Chondrocyte (in vitro differentiated cells): Measurements from ENCODE around the gene RAD51C. TPM values are rescaled to one million over a fixed set of nuclear protein-coding genes. Genes with fewer than 3 reads are reported as not detected.

Experiments used
- DNase-seq: peaks from one replicate; pipeline ENCODE4 v3.0.0; 2021; ENCODE audit warnings: mixed read lengths, low spot score
- H3K27ac Mint-ChIP-seq: one replicate; pipeline ENCODE4 v1.8.0; 2021; ENCODE audit warnings: mild to moderate bottlenecking, moderate library complexity, mixed read lengths; ENCODE audit not compliant: unreplicated experiment
- H3K27me3 Mint-ChIP-seq: 2 replicates; pipeline ENCODE4 v1.8.0; 2021; ENCODE audit warnings: low read depth, mixed read lengths
- H3K36me3 Mint-ChIP-seq: 2 replicates; pipeline ENCODE4 v1.8.0; 2021; ENCODE audit warnings: low read depth, mixed read lengths
- H3K4me1 Mint-ChIP-seq: 2 replicates; pipeline ENCODE4 v1.8.0; 2021; ENCODE audit warnings: low read depth, mild to moderate bottlenecking, mixed read lengths
- H3K4me3 Mint-ChIP-seq: one replicate; pipeline ENCODE4 v1.8.0; 2021; ENCODE audit warnings: mild to moderate bottlenecking, moderate library complexity, mixed read lengths; ENCODE audit not compliant: unreplicated experiment
- H3K9me3 Mint-ChIP-seq: 2 replicates; pipeline ENCODE4 v1.8.0; 2021; ENCODE audit warnings: low read depth, mixed read lengths
- CTCF ChIP-seq: fragments of 200-600 bp; sonication (generic); IDR thresholded peaks from 2 replicates; pipeline ENCODE4 v1.5.0; 2021; ENCODE audit warnings: antibody characterized with exemption, mild to moderate bottlenecking, moderate library complexity
- total RNA-seq: library from RNA; stranded (reverse); gene quantifications from 3 replicates; pipeline ENCODE4 v1.2.1, GENCODE V29; 2021

RAD51C gene
- total RNA-seq, 1 donor from 2014 or later, result 22.3 TPM

- Mint-ChIP-seq H3K4me3 (no peak overlapping the region), H3K9me3 (no peaks in the 10 kb centered on the region), H3K27me3 (no peaks in the 10 kb centered on the region), H3K27ac (no peak overlapping the region), H3K36me3 (no peaks in the 10 kb centered on the region), H3K4me1 (peaks cover 15% of the 10 kb centered on the region)
- TF ChIP-seq CTCF, result no peak
- no peak for DNase-seq
Observed at GRCh38 chr17:58660621-58661020, 31.8 kb upstream of the RAD51C start.

- no peaks in the 10 kb centered on the region for H3K9me3 Mint-ChIP-seq
- DNase-seq, result no peak
- TF ChIP-seq CTCF, result no peak
- no peak overlapping the region for H3K4me3 Mint-ChIP-seq
- no peaks in the 10 kb centered on the region for H3K27me3 Mint-ChIP-seq
- H3K4me1 Mint-ChIP-seq, result peaks cover 15% of the 10 kb centered on the region
- no peak overlapping the region for H3K27ac Mint-ChIP-seq
- H3K36me3 Mint-ChIP-seq, result no peaks in the 10 kb centered on the region
Observed at GRCh38 chr17:58661499-58661898, 30.9 kb upstream of the RAD51C start.

GRCh38 chr17:58664302-58664701 is 28.1 kb upstream of the RAD51C start:
- peaks cover 2% of the 10 kb centered on the region for H3K27me3 Mint-ChIP-seq
- DNase-seq, result no peak
- no peaks in the 10 kb centered on the region for H3K9me3 Mint-ChIP-seq
- H3K4me3 Mint-ChIP-seq, result no peak overlapping the region
- TF ChIP-seq CTCF, result no peak
- H3K36me3 Mint-ChIP-seq, result no peaks in the 10 kb centered on the region
- no peak overlapping the region for H3K27ac Mint-ChIP-seq
- H3K4me1 Mint-ChIP-seq, result peaks cover 2% of the 10 kb centered on the region

GRCh38 chr17:58665946-58666857 is 26.2 kb upstream of the RAD51C start:
- no peak for TF ChIP-seq CTCF
- no peaks in the 10 kb centered on the region for H3K4me1 Mint-ChIP-seq
- no peak for DNase-seq
- no peak overlapping the region for H3K27ac Mint-ChIP-seq
- H3K4me3 Mint-ChIP-seq, result no peak overlapping the region
- no peaks in the 10 kb centered on the region for H3K36me3 Mint-ChIP-seq
- peaks cover 2% of the 10 kb centered on the region for H3K27me3 Mint-ChIP-seq
- H3K9me3 Mint-ChIP-seq, result no peaks in the 10 kb centered on the region

- DNase-seq, result peak; percentile 53
- H3K36me3 Mint-ChIP-seq, result no peaks in the 10 kb centered on the region
- peaks cover 2% of the 10 kb centered on the region for H3K27me3 Mint-ChIP-seq
- no peak overlapping the region for H3K4me3 Mint-ChIP-seq
- H3K27ac Mint-ChIP-seq, result no peak overlapping the region
- no peaks in the 10 kb centered on the region for H3K9me3 Mint-ChIP-seq
- no peaks in the 10 kb centered on the region for H3K4me1 Mint-ChIP-seq
- no peak for TF ChIP-seq CTCF
Observed at GRCh38 chr17:58666858-58667267, 25.5 kb upstream of the RAD51C start.
